MM.1S (cell line): ENCODE measurements around the gene RMI2.

Source experiments
- EZH2 ChIP-seq: fragments of 300-600 bp; sonication (generic); optimal IDR thresholded peaks from 2 replicates; pipeline ENCODE3; 2017; ENCODE audit warnings: low read depth, mild to moderate bottlenecking, antibody characterized with exemption, low read length, mixed read lengths
- EZH2phosphoT487 ChIP-seq: fragments of 300-600 bp; sonication (generic); IDR thresholded peaks from 2 replicates; pipeline ENCODE4 v1.6.1; 2018; ENCODE audit warnings: antibody characterized with exemption, low read length
- TF ChIP-seq, protein P1 (sequence below): fragments of 300-600 bp; sonication (generic); IDR thresholded peaks from 2 replicates; pipeline ENCODE4 v1.5.1; 2016; ENCODE audit warnings: antibody characterized with exemption, low read length, mixed read lengths

- TF ChIP-seq, protein P1, sequence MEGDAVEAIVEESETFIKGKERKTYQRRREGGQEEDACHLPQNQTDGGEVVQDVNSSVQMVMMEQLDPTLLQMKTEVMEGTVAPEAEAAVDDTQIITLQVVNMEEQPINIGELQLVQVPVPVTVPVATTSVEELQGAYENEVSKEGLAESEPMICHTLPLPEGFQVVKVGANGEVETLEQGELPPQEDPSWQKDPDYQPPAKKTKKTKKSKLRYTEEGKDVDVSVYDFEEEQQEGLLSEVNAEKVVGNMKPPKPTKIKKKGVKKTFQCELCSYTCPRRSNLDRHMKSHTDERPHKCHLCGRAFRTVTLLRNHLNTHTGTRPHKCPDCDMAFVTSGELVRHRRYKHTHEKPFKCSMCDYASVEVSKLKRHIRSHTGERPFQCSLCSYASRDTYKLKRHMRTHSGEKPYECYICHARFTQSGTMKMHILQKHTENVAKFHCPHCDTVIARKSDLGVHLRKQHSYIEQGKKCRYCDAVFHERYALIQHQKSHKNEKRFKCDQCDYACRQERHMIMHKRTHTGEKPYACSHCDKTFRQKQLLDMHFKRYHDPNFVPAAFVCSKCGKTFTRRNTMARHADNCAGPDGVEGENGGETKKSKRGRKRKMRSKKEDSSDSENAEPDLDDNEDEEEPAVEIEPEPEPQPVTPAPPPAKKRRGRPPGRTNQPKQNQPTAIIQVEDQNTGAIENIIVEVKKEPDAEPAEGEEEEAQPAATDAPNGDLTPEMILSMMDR = no peak
- no peak for TF ChIP-seq EZH2
- no peak for TF ChIP-seq EZH2phosphoT487
Measured at GRCh38 chr16:11309895-11310633, 35.2 kb upstream of the RMI2 start.
